GM12864 (cell line): ENCODE results near the gene HSPB1.
"Not testable (repeated sequence)": the region's sequence is repeated elsewhere in the genome, so short reads cannot be mapped to it uniquely, and the experiment has no call there.

Source experiments
- DNase-seq: peaks from one replicate; pipeline ENCODE4 v3.0.0-alpha.2; 2011; ENCODE audit warnings: low read depth
- H3K4me3 ChIP-seq: 2 replicates; pipeline ENCODE4 v1.5.1; 2011; ENCODE audit warnings: mild to moderate bottlenecking, low read depth, low read length, control low read depth
- CTCF ChIP-seq: IDR thresholded peaks from 2 replicates; pipeline ENCODE4 v1.5.1; 2011; ENCODE audit warnings: low read depth, mild to moderate bottlenecking, moderate library complexity, low read length, control low read depth, inconsistent platforms; ENCODE audit errors: missing control alignments

HSPB1 gene

GRCh38 chr7:76269895-76270294, 32.6 kb upstream of the HSPB1 start:
- H3K4me3 ChIP-seq: no peak overlapping the region
- DNase-seq: no peak
- no peak for TF ChIP-seq CTCF

- H3K4me3 ChIP-seq, DNase-seq: not testable (repeated sequence)
Observed at GRCh38 chr7:76271384-76271783, 31.1 kb upstream of the HSPB1 start.

GRCh38 chr7:76272142-76272541, 30.3 kb upstream of the HSPB1 start:
- H3K4me3 ChIP-seq: no peak overlapping the region
- no peak for TF ChIP-seq CTCF
- DNase-seq: no peak

GRCh38 chr7:76272851-76273497, 29.5 kb upstream of the HSPB1 start:
- no peak for DNase-seq
- TF ChIP-seq CTCF: no peak

GRCh38 chr7:76273503-76273902, 29.0 kb upstream of the HSPB1 start:
- DNase-seq: no peak
- H3K4me3 ChIP-seq: no peak overlapping the region; the same call in 1 of the 2 replicates
- no peak for TF ChIP-seq CTCF

More at GRCh38 chr7:76272851-76273497, 29.5 kb upstream of the HSPB1 start:
- no peak overlapping the region; the same call in 1 of the 2 replicates for H3K4me3 ChIP-seq

GRCh38 chr7:76278540-76278939, 23.9 kb upstream of the HSPB1 start:
- no peak overlapping the region for H3K4me3 ChIP-seq
- no peak for TF ChIP-seq CTCF
- DNase-seq: no peak

GRCh38 chr7:76280408-76280807, 22.1 kb upstream of the HSPB1 start:
- no peak for TF ChIP-seq CTCF
- no peak overlapping the region for H3K4me3 ChIP-seq
- DNase-seq: no peak
